Fibroblast of lung (primary cell): ENCODE measurements around the gene U2AF2.

Source experiments
- CTCF ChIP-seq, 2 donors: IDR thresholded peaks in 1 of 2; conservative IDR thresholded peaks in 1 of 2; 1 replicate in 1 of 2; 2 replicates in 1 of 2; pipeline ENCODE4 v1.5.1; 2011 to 2012; ENCODE audit warnings: low read length in 2 of 2, control low read depth in 1 of 2, inconsistent platforms in 1 of 2, low read depth in 1 of 2, mild to moderate bottlenecking in 1 of 2
- EZH2 ChIP-seq: IDR thresholded peaks from 2 replicates; pipeline ENCODE4 v1.5.1; 2012; ENCODE audit warnings: low read length, control low read depth, mild to moderate bottlenecking; ENCODE audit errors: missing control alignments

GRCh38 chr19:55692681-55693081, 37.8 kb downstream of the U2AF2 start:
- no peak for TF ChIP-seq CTCF (conservative IDR thresholded peaks at IDR 0.05 in 1 of 2, IDR thresholded peaks at IDR 0.05 in 1 of 2; ENCODE audit: low read depth in 1 of 2, low read length in 2 of 2)
- TF ChIP-seq EZH2 = no peak
